Keratinocyte (primary cell): Measurements from ENCODE around the gene ZBTB18. TPM values are rescaled to one million over a fixed set of nuclear protein-coding genes. Genes with fewer than 3 reads are reported as not detected.

Experiments used
- DNase-seq: peaks from one replicate; pipeline ENCODE4 v3.0.0-alpha.2; 2011; ENCODE audit warnings: low read depth, missing footprints, low spot score
- FAIRE-seq: peaks from 2 replicates; lab custom pipeline; 2011; peaks lifted over from hg19 to GRCh38; lab: Jason Lieb, UNC
- H2AFZ ChIP-seq: 2 replicates; pipeline ENCODE4 v1.6.0; 2012; ENCODE audit warnings: low read length, control low read depth, inconsistent platforms; ENCODE audit not compliant: control insufficient read depth
- H3K27ac ChIP-seq: 2 replicates; pipeline ENCODE4 v1.5.1; 2011; ENCODE audit warnings: low read length; ENCODE audit not compliant: control insufficient read depth, insufficient read depth
- H3K27me3 ChIP-seq: 3 replicates; pipeline ENCODE4 v1.6.0; 2011; ENCODE audit warnings: low read length; ENCODE audit not compliant: control insufficient read depth, insufficient read depth; ENCODE audit errors: extremely low read depth
- H3K36me3 ChIP-seq, 2 experiments: 2 replicates in 1 of 2; 3 replicates in 1 of 2; pipeline ENCODE4 v1.5.1; 2011; ENCODE audit warnings: low read length in 2 of 2, mild to moderate bottlenecking in 1 of 2; ENCODE audit not compliant: control insufficient read depth in 2 of 2, insufficient read depth in 2 of 2; ENCODE audit errors: extremely low read depth in 1 of 2
- H3K4me1 ChIP-seq: 3 replicates; pipeline ENCODE4 v1.5.1; 2011; ENCODE audit warnings: low read length; ENCODE audit not compliant: control insufficient read depth, insufficient read depth; ENCODE audit errors: extremely low read depth
- H3K4me2 ChIP-seq: 3 replicates; pipeline ENCODE4 v1.6.0; 2011; ENCODE audit warnings: low read depth, low read length; ENCODE audit not compliant: control insufficient read depth, insufficient read depth; ENCODE audit errors: extremely low read depth
- H3K4me3 ChIP-seq, 3 experiments: fragments of 200-600 bp in 1 of 3; sonication (generic) in 1 of 3; 2 replicates in 2 of 3; 3 replicates in 1 of 3; pipeline ENCODE4 v1.5.1; 2011 to 2016; ENCODE audit warnings: low read length in 3 of 3, mild to moderate bottlenecking in 3 of 3, control low read depth in 2 of 3, inconsistent platforms in 1 of 3, low read depth in 1 of 3, mixed read lengths in 1 of 3, mixed run types in 1 of 3, moderate library complexity in 1 of 3; ENCODE audit not compliant: control insufficient read depth in 2 of 3, insufficient read depth in 2 of 3; ENCODE audit errors: extremely low read depth in 1 of 3
- H3K79me2 ChIP-seq: 2 replicates; pipeline ENCODE4 v1.6.0; 2012; ENCODE audit warnings: low read length; ENCODE audit not compliant: control insufficient read depth, insufficient read depth
- H3K9ac ChIP-seq: 3 replicates; pipeline ENCODE4 v1.6.0; 2011; ENCODE audit warnings: low read length; ENCODE audit not compliant: control insufficient read depth, insufficient read depth; ENCODE audit errors: extremely low read depth
- H3K9me1 ChIP-seq: 3 replicates; pipeline ENCODE4 v1.6.0; 2011; ENCODE audit warnings: low read length; ENCODE audit not compliant: control insufficient read depth, insufficient read depth; ENCODE audit errors: extremely low read depth
- H3K9me3 ChIP-seq: 2 replicates; pipeline ENCODE4 v1.5.1; 2012; ENCODE audit warnings: low read depth, low read length; ENCODE audit not compliant: control insufficient read depth
- H4K20me1 ChIP-seq: 3 replicates; pipeline ENCODE4 v1.6.0; 2011; ENCODE audit warnings: low read length; ENCODE audit not compliant: control insufficient read depth, insufficient read depth; ENCODE audit errors: extremely low read depth
- EZH2 ChIP-seq: IDR thresholded peaks from one replicate; pipeline ENCODE4 v1.6.1; 2012; ENCODE audit warnings: inconsistent platforms, mild to moderate bottlenecking, low read length, moderate library complexity
- dilution Hi-C: fragments of 300-500 bp; cut with MboI; formaldehyde crosslinking; loops from one replicate; pipeline ENCODE4 v1.7.0; 2020; ENCODE audit warnings: low sequenced_read_pairs; ENCODE audit not compliant: extremely low pct_ligation_motif_present
- polyA plus RNA-seq, 5 experiments: library from polyadenylated mRNA; depleted of rRNA in 3 of 5; stranded (reverse) in 3 of 5; stranded (forward) in 1 of 5; unstranded in 1 of 5; fragments of >200 nt; gene quantifications; 1 replicate in 1 of 5; 2 replicates in 3 of 5; 3 replicates in 1 of 5; pipeline versions ENCODE4 v1.2.1 to v1.2.3, GENCODE V29; 2011 to 2012; ENCODE audit warnings: missing spikeins in 2 of 5, low read depth in 1 of 5, low replicate concordance in 1 of 5
- TF ChIP-seq, protein P1 (sequence below), 3 experiments: IDR thresholded peaks in 1 of 3; conservative IDR thresholded peaks in 1 of 3; optimal IDR thresholded peaks in 1 of 3; 2 replicates in 2 of 3; 3 replicates in 1 of 3; pipeline versions ENCODE3 to v1.5.1; 2011; ENCODE audit warnings: low read length in 3 of 3, mild to moderate bottlenecking in 3 of 3, moderate library complexity in 2 of 3, control low read depth in 1 of 3, inconsistent platforms in 1 of 3; ENCODE audit not compliant: insufficient read depth in 2 of 3; ENCODE audit errors: extremely low read depth in 1 of 3

The ZBTB18 gene
- polyA plus RNA-seq, 1 donor (not counting 4 experiments of a cell fraction or from before 2014, with no cell fraction given), result 5.8 TPM

DNA sequence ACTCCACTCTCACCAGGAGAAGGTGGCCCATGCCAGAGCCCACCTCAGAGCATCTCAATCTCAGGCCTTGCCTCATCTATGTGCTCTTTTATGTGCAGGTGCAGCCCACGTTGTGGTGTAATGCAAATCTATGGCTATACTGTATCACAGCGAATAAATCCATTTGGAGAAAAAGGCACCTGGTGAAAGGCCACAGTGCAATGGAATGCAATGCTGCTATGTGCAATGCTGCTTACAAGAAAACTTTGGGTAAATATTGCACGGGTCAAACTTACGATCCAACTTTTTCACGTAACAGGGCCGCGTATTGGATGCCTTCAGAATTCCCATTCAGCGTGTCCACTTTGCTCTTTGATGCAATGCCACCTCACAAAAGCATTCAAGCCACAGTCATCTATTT lies 13.5 kb downstream of the ZBTB18 start:
- Histone ChIP-seq H3K9ac (no peak overlapping the region), H3K36me3 (no peaks in the 10 kb centered on the region), H3K4me1 (peaks cover 5% of the 10 kb centered on the region), H4K20me1 (no peaks in the 10 kb centered on the region), H3K9me3 (no peaks in the 10 kb centered on the region), H2AFZ (no peak overlapping the region), H3K4me2 (no peak overlapping the region), H3K79me2 (no peaks in the 10 kb centered on the region), H3K9me1 (no peaks in the 10 kb centered on the region), H3K4me3 (no peak overlapping the region), H3K27me3 (no peaks in the 10 kb centered on the region), H3K27ac (no peak overlapping the region)
- FAIRE-seq, result no peak
- DNase-seq, result no peak
- dilution Hi-C loops, result no loop called here
- no peak for TF ChIP-seq EZH2
- TF ChIP-seq, protein P1, sequence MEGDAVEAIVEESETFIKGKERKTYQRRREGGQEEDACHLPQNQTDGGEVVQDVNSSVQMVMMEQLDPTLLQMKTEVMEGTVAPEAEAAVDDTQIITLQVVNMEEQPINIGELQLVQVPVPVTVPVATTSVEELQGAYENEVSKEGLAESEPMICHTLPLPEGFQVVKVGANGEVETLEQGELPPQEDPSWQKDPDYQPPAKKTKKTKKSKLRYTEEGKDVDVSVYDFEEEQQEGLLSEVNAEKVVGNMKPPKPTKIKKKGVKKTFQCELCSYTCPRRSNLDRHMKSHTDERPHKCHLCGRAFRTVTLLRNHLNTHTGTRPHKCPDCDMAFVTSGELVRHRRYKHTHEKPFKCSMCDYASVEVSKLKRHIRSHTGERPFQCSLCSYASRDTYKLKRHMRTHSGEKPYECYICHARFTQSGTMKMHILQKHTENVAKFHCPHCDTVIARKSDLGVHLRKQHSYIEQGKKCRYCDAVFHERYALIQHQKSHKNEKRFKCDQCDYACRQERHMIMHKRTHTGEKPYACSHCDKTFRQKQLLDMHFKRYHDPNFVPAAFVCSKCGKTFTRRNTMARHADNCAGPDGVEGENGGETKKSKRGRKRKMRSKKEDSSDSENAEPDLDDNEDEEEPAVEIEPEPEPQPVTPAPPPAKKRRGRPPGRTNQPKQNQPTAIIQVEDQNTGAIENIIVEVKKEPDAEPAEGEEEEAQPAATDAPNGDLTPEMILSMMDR (optimal IDR thresholded peaks at IDR 0.05 in 1 of 3, IDR thresholded peaks at IDR 0.05 in 1 of 3, conservative IDR thresholded peaks at IDR 0.05 in 1 of 3; ENCODE audit: extremely low read depth in 1 of 3, insufficient read depth in 2 of 3, low read length in 3 of 3), result no peak

GRCh38 chr1:244065063-244065793 lies 14.1 kb downstream of the ZBTB18 start:
- H3K9ac ChIP-seq, result no peak overlapping the region
- H3K4me1 ChIP-seq, result peaks cover 5% of the 10 kb centered on the region
- FAIRE-seq, result no peak
- no peaks in the 10 kb centered on the region for H4K20me1 ChIP-seq
- no peaks in the 10 kb centered on the region for H3K79me2 ChIP-seq
- H3K9me3 ChIP-seq, result no peaks in the 10 kb centered on the region
- H3K4me2 ChIP-seq, result no peak overlapping the region
- dilution Hi-C loops, result no loop called here
- DNase-seq, result no peak
- H3K9me1 ChIP-seq, result no peaks in the 10 kb centered on the region
- no peak overlapping the region for H2AFZ ChIP-seq
- H3K27ac ChIP-seq, result no peak overlapping the region
- H3K36me3 ChIP-seq, result no peaks in the 10 kb centered on the region
- TF ChIP-seq, protein P1 (optimal IDR thresholded peaks at IDR 0.05 in 1 of 3, IDR thresholded peaks at IDR 0.05 in 1 of 3, conservative IDR thresholded peaks at IDR 0.05 in 1 of 3; ENCODE audit: extremely low read depth in 1 of 3, insufficient read depth in 2 of 3, low read length in 3 of 3), result no peak
- TF ChIP-seq EZH2, result no peak
- no peaks in the 10 kb centered on the region for H3K27me3 ChIP-seq
- no peak overlapping the region for H3K4me3 ChIP-seq
